Measurements from ENCODE around the gene TBC1D24.

Gene TBC1D24

GRCh38 chr16:2513405-2514332 is 38.7 kb downstream of the TBC1D24 start, which contains the start of gene ATP6V0C:
ATP6V0C (plus strand) TSS chr16:2513952; CDS start chr16:2514104, 152 bp downstream.
- Histone ChIP-seq H3K79me2 (ENCODE audit: control insufficient read depth, insufficient read depth, low read length, unreplicated experiment) (peaks cover 49% of the 10 kb centered on the region), H2AFZ (ENCODE audit: low read length, unreplicated experiment) (peak within 1 kb of the TSS; percentile 48), H3K36me3 (ENCODE audit: insufficient read depth, low read length) (no peaks in the 10 kb centered on the region), H3K4me1 (ENCODE audit: control insufficient read depth, insufficient read depth, low read length, unreplicated experiment) (peaks cover 31% of the 10 kb centered on the region), H3K4me3 (ENCODE audit: low read depth, low read length) (peak within 1 kb of the TSS; percentile 87), H3K27me3 (ENCODE audit: insufficient read depth, low read length) (no peaks in the 10 kb centered on the region), H3K27ac (ENCODE audit: low read depth, low read length) (peak within 1 kb of the TSS; percentile 91)

GRCh38 chr16:2514333-2515179 is 39.6 kb downstream of the TBC1D24 start:
- H3K4me3 ChIP-seq (ENCODE audit: low read depth, low read length): peak overlapping the region; percentile 87
- H3K27ac ChIP-seq (ENCODE audit: low read depth, low read length): peak overlapping the region; percentile 91
- no peak overlapping the region for H2AFZ ChIP-seq (ENCODE audit: low read length, unreplicated experiment)
- no peaks in the 10 kb centered on the region for H3K36me3 ChIP-seq (ENCODE audit: insufficient read depth, low read length)
- no peaks in the 10 kb centered on the region for H3K27me3 ChIP-seq (ENCODE audit: insufficient read depth, low read length)
- H3K79me2 ChIP-seq (ENCODE audit: control insufficient read depth, insufficient read depth, low read length, unreplicated experiment): peaks cover 58% of the 10 kb centered on the region
- H3K4me1 ChIP-seq (ENCODE audit: control insufficient read depth, insufficient read depth, low read length, unreplicated experiment): peaks cover 39% of the 10 kb centered on the region

- Histone ChIP-seq H3K27me3 (ENCODE audit: insufficient read depth, low read length) (no peaks in the 10 kb centered on the region), H3K27ac (ENCODE audit: low read depth, low read length) (peak overlapping the region; percentile 91), H3K36me3 (ENCODE audit: insufficient read depth, low read length) (no peaks in the 10 kb centered on the region), H2AFZ (ENCODE audit: low read length, unreplicated experiment) (no peak overlapping the region), H3K79me2 (ENCODE audit: control insufficient read depth, insufficient read depth, low read length, unreplicated experiment) (peaks cover 62% of the 10 kb centered on the region), H3K4me1 (ENCODE audit: control insufficient read depth, insufficient read depth, low read length, unreplicated experiment) (peaks cover 41% of the 10 kb centered on the region), H3K4me3 (ENCODE audit: low read depth, low read length) (peak overlapping the region; percentile 87)
Measured at GRCh38 chr16:2515180-2515851, 40.4 kb downstream of the TBC1D24 start.

GRCh38 chr16:2516391-2517240 is 41.7 kb downstream of the TBC1D24 start:
- Histone ChIP-seq H2AFZ (ENCODE audit: low read length, unreplicated experiment) (no peak overlapping the region), H3K36me3 (ENCODE audit: insufficient read depth, low read length) (no peaks in the 10 kb centered on the region), H3K27ac (ENCODE audit: low read depth, low read length) (no peak overlapping the region), H3K4me1 (ENCODE audit: control insufficient read depth, insufficient read depth, low read length, unreplicated experiment) (peaks cover 45% of the 10 kb centered on the region), H3K79me2 (ENCODE audit: control insufficient read depth, insufficient read depth, low read length, unreplicated experiment) (peaks cover 73% of the 10 kb centered on the region), H3K27me3 (ENCODE audit: insufficient read depth, low read length) (no peaks in the 10 kb centered on the region), H3K4me3 (ENCODE audit: low read depth, low read length) (peak overlapping the region; percentile 87)

GRCh38 chr16:2517954-2518605 is 43.2 kb downstream of the TBC1D24 start:
- Histone ChIP-seq H3K27ac (ENCODE audit: low read depth, low read length) (no peak overlapping the region), H2AFZ (ENCODE audit: low read length, unreplicated experiment) (no peak overlapping the region), H3K4me3 (ENCODE audit: low read depth, low read length) (no peak overlapping the region; the same call in 1 of the 2 replicates), H3K79me2 (ENCODE audit: control insufficient read depth, insufficient read depth, low read length, unreplicated experiment) (peaks cover 77% of the 10 kb centered on the region), H3K36me3 (ENCODE audit: insufficient read depth, low read length) (no peaks in the 10 kb centered on the region), H3K27me3 (ENCODE audit: insufficient read depth, low read length) (no peaks in the 10 kb centered on the region), H3K4me1 (ENCODE audit: control insufficient read depth, insufficient read depth, low read length, unreplicated experiment) (peaks cover 45% of the 10 kb centered on the region)

GRCh38 chr16:2518823-2519710 is 44.1 kb downstream of the TBC1D24 start:
- Histone ChIP-seq H3K4me1 (ENCODE audit: control insufficient read depth, insufficient read depth, low read length, unreplicated experiment) (peaks cover 45% of the 10 kb centered on the region), H3K27ac (ENCODE audit: low read depth, low read length) (0 out of 2 replicates have a peak overlapping the region, but pooled peaks have one; percentile 59), H3K36me3 (ENCODE audit: insufficient read depth, low read length) (no peaks in the 10 kb centered on the region; the same call in 1 of the 2 replicates)

GRCh38 chr16:2519711-2520080 is 44.8 kb downstream of the TBC1D24 start:
- Histone ChIP-seq H3K27ac (ENCODE audit: low read depth, low read length) (peak overlapping the region; percentile 59), H3K36me3 (ENCODE audit: insufficient read depth, low read length) (peaks cover 4% of the 10 kb centered on the region; the same call in 1 of the 2 replicates), H3K79me2 (ENCODE audit: control insufficient read depth, insufficient read depth, low read length, unreplicated experiment) (peaks cover 79% of the 10 kb centered on the region), H3K4me1 (ENCODE audit: control insufficient read depth, insufficient read depth, low read length, unreplicated experiment) (peaks cover 45% of the 10 kb centered on the region), H2AFZ (ENCODE audit: low read length, unreplicated experiment) (no peak overlapping the region), H3K4me3 (ENCODE audit: low read depth, low read length) (peak overlapping the region; percentile 55), H3K27me3 (ENCODE audit: insufficient read depth, low read length) (no peaks in the 10 kb centered on the region)

More at GRCh38 chr16:2518823-2519710, 44.1 kb downstream of the TBC1D24 start:
- Histone ChIP-seq H3K27me3 (ENCODE audit: insufficient read depth, low read length) (no peaks in the 10 kb centered on the region), H3K79me2 (ENCODE audit: control insufficient read depth, insufficient read depth, low read length, unreplicated experiment) (peaks cover 80% of the 10 kb centered on the region), H2AFZ (ENCODE audit: low read length, unreplicated experiment) (no peak overlapping the region), H3K4me3 (ENCODE audit: low read depth, low read length) (peak overlapping the region; percentile 55; the same call in 1 of the 2 replicates)

GRCh38 chr16:2520097-2520783 is 45.3 kb downstream of the TBC1D24 start, which contains the start of gene AMDHD2:
AMDHD2 (plus strand) TSS chr16:2520371; CDS start chr16:2520459, 88 bp downstream.
- Histone ChIP-seq H3K79me2 (ENCODE audit: control insufficient read depth, insufficient read depth, low read length, unreplicated experiment) (peaks cover 74% of the 10 kb centered on the region), H2AFZ (ENCODE audit: low read length, unreplicated experiment) (no peak within 1 kb of the TSS), H3K27ac (ENCODE audit: low read depth, low read length) (peak within 1 kb of the TSS; percentile 59)

More at GRCh38 chr16:2520097-2520783, 45.3 kb downstream of the TBC1D24 start, which contains the start of gene AMDHD2:
- H3K36me3 ChIP-seq (ENCODE audit: insufficient read depth, low read length): peaks cover 6% of the 10 kb centered on the region; the same call in 1 of the 2 replicates
- peak within 1 kb of the TSS; percentile 96 for H3K4me3 ChIP-seq (ENCODE audit: low read depth, low read length)
- H3K27me3 ChIP-seq (ENCODE audit: insufficient read depth, low read length): no peaks in the 10 kb centered on the region
- peaks cover 44% of the 10 kb centered on the region for H3K4me1 ChIP-seq (ENCODE audit: control insufficient read depth, insufficient read depth, low read length, unreplicated experiment)

All from ACC112 (cell line).